Gastroesophageal sphincter (tissue), 3 donors: ENCODE measurements around the gene PDCD5.

ENCODE experiments used
- EP300 ChIP-seq: sonication (generic); formaldehyde crosslinking; IDR thresholded peaks from one replicate; pipeline ENCODE4 v1.6.1; 2017; ENCODE audit warnings: antibody characterized with exemption, mild to moderate bottlenecking
- POLR2A ChIP-seq, 2 donors: fragments of 450-650 bp; IDR thresholded peaks; one replicate each; pipeline ENCODE4 v1.6.1; 2017; ENCODE audit warnings: antibody characterized with exemption in 2 of 2, mild to moderate bottlenecking in 2 of 2, moderate library complexity in 1 of 2
- TF ChIP-seq, protein P1 (sequence below), 4 experiments: fragments of 200-600 bp in 2 of 4; fragments of 450-650 bp in 2 of 4; sonication (generic) in 1 of 4; IDR thresholded peaks; one replicate each; pipeline ENCODE4 v1.5.1; 2017 to 2019; ENCODE audit warnings: antibody characterized with exemption in 4 of 4, mild to moderate bottlenecking in 2 of 4, moderate library complexity in 2 of 4

DNA sequence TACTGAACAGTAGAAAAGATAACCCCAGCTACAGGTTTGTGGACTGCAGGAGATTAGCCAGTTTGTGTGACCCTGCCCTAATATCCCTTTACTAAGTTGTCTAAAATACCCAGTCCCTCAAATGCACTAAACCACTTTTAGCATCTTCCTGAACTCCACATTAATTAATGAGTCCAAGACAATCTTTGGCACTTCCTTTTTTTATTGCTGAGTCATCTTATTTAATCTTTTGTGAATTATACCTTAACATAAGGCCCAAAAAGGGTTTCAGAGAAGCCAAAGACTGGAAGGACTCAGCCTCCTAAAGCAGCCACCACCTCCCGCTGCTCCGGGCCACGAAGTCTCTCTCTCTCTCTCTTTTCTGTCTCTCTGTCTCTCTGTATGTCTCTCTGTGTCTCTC lies 48.8 kb upstream of the PDCD5 start:
- TF ChIP-seq, protein P1, sequence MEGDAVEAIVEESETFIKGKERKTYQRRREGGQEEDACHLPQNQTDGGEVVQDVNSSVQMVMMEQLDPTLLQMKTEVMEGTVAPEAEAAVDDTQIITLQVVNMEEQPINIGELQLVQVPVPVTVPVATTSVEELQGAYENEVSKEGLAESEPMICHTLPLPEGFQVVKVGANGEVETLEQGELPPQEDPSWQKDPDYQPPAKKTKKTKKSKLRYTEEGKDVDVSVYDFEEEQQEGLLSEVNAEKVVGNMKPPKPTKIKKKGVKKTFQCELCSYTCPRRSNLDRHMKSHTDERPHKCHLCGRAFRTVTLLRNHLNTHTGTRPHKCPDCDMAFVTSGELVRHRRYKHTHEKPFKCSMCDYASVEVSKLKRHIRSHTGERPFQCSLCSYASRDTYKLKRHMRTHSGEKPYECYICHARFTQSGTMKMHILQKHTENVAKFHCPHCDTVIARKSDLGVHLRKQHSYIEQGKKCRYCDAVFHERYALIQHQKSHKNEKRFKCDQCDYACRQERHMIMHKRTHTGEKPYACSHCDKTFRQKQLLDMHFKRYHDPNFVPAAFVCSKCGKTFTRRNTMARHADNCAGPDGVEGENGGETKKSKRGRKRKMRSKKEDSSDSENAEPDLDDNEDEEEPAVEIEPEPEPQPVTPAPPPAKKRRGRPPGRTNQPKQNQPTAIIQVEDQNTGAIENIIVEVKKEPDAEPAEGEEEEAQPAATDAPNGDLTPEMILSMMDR (IDR thresholded peaks at IDR 0.05): no peak
- TF ChIP-seq EP300 (no peak), POLR2A (IDR thresholded peaks at IDR 0.05) (no peak)
